Esophagus squamous epithelium (tissue), 5 donors: Measurements from ENCODE around the gene LIMS2. TPM values are rescaled to one million over a fixed set of nuclear protein-coding genes. Genes with fewer than 3 reads are reported as not detected.

Experiments
- DNase-seq: peaks from one replicate; lab custom pipeline; 2025; lab: John Stamatoyannopoulos, UW
- H3K27ac ChIP-seq, 4 donors: fragments of 200-600 bp; sonication (generic); one replicate each; pipeline ENCODE4 v1.5.1; 2016 to 2019; ENCODE audit warnings: mild to moderate bottlenecking in 1 of 4
- H3K27me3 ChIP-seq, 4 donors: fragments of 200-600 bp; sonication (generic); 1 replicate in 3 of 4; 2 replicates in 1 of 4; pipeline versions ENCODE4 v1.5.1 to v1.6.0; 2017 to 2021; ENCODE audit warnings: antibody characterized with exemption in 1 of 4
- H3K36me3 ChIP-seq, 3 donors: fragments of 200-600 bp; sonication (generic); one replicate each; pipeline ENCODE4 v1.5.1; 2016 to 2019
- H3K4me1 ChIP-seq, 3 donors: fragments of 200-600 bp; sonication (generic); one replicate each; pipeline ENCODE4 v1.5.1; 2017 to 2019
- H3K4me3 ChIP-seq, 4 donors: fragments of 200-600 bp; sonication (generic); 1 replicate in 3 of 4; 2 replicates in 1 of 4; pipeline ENCODE4 v1.5.1; 2016 to 2019; ENCODE audit warnings: mild to moderate bottlenecking in 2 of 4, moderate library complexity in 1 of 4
- H3K9me3 ChIP-seq, 3 donors: fragments of 200-600 bp; sonication (generic); one replicate each; pipeline ENCODE4 v1.5.1; 2016 to 2019
- POLR2A ChIP-seq, 4 donors: fragments of 450-650 bp; IDR thresholded peaks; one replicate each; pipeline ENCODE4 v1.6.1; 2017; ENCODE audit warnings: antibody characterized with exemption in 4 of 4, mild to moderate bottlenecking in 4 of 4, moderate library complexity in 3 of 4
- WGBS, 2 donors: methylation state at CpG; one replicate each; pipeline ENCODE4 v1.1.5; 2018; 5-methylcytosine and 5-hydroxymethylcytosine counted together
- intact Hi-C: fragments of 100-400 bp; cut with DNase I; formaldehyde crosslinking; loops from one replicate; pipeline ENCODE4 v1.15.0; 2022
- total RNA-seq, 4 donors: library from RNA; depleted of rRNA; stranded (reverse); fragments of >200 nt; gene quantifications; one replicate each; pipeline ENCODE4 v1.1.0, GENCODE V29; 2016
- TF ChIP-seq, protein P1 (sequence below), 6 experiments: fragments of 450-650 bp in 4 of 6; fragments of 200-600 bp in 2 of 6; sonication (generic) in 2 of 6; IDR thresholded peaks; one replicate each; pipeline ENCODE4 v1.5.1; 2016 to 2019; ENCODE audit warnings: antibody characterized with exemption in 6 of 6, mild to moderate bottlenecking in 4 of 6, moderate library complexity in 4 of 6
- donor health status: DM: yes; HTN: yes; CAD: no.

The LIMS2 gene
- total RNA-seq, 4 donors from 2014 or later, result 2.4 to 29.6 (median 5.9) TPM

DNA sequence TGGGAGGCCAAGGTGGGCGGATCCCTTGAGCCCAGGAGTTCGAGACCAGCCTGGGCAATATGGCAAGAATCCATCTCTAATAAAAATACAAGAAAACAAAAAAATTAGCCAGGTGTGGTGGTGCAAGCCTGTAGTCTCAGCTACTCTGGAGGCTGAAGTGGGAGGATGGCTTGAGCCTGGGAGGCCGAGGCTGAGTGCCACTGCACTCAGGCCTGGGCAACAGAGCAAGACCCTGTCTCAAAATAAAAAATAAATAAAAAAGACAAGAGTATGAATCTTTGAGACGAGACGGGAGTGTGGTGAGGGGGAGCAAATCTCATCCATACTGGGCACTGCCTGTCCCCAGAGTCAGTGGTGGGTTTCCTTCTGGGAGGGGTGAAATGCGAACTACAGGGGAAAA lies 17.2 kb downstream of the LIMS2 start:
- H3K4me1 ChIP-seq, result peaks cover 6 to 91% (median 55%) of the 10 kb centered on the region in 3 donors
- H3K27ac ChIP-seq, result peak overlapping the region in 3 of 4 donors; percentile 60 to 87 (median 78)
- DNase-seq, result no peak
- H3K4me3 ChIP-seq, result no peak overlapping the region
- H3K9me3 ChIP-seq, result no peaks in the 10 kb centered on the region
- TF ChIP-seq, protein P1, sequence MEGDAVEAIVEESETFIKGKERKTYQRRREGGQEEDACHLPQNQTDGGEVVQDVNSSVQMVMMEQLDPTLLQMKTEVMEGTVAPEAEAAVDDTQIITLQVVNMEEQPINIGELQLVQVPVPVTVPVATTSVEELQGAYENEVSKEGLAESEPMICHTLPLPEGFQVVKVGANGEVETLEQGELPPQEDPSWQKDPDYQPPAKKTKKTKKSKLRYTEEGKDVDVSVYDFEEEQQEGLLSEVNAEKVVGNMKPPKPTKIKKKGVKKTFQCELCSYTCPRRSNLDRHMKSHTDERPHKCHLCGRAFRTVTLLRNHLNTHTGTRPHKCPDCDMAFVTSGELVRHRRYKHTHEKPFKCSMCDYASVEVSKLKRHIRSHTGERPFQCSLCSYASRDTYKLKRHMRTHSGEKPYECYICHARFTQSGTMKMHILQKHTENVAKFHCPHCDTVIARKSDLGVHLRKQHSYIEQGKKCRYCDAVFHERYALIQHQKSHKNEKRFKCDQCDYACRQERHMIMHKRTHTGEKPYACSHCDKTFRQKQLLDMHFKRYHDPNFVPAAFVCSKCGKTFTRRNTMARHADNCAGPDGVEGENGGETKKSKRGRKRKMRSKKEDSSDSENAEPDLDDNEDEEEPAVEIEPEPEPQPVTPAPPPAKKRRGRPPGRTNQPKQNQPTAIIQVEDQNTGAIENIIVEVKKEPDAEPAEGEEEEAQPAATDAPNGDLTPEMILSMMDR (IDR thresholded peaks at IDR 0.05), result no peak
- no peak for TF ChIP-seq POLR2A (IDR thresholded peaks at IDR 0.05)
- peaks cover 0 to 23% (median 0%) of the 10 kb centered on the region in 3 donors for H3K36me3 ChIP-seq
- peaks cover 0 to 2% (median 0%) of the 10 kb centered on the region in 4 donors for H3K27me3 ChIP-seq
- 75 to 77% methylated on average over 6 of the region's 6 CpGs for WGBS, 2 donors
- intact Hi-C loops, result no loop called here

DNA sequence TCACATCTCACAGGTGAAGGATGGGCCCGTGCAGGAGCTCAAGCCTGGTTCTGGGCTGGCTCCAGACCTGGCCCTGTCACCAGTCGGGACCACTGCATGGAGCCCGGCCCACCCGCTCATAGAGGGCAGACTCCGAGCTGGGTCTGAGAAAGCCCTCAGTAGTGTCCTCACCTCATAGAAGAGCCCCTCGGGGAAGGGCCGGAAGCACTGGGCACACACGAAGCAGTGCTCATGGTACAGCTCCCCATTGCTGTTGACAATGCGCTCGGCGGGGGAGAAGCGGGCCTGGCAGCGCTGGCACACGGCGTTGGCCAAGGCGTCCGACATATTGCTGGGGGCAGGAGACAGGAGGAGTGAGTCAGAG lies 18.1 kb downstream of the LIMS2 start:
- Histone ChIP-seq H3K9me3 (no peaks in the 10 kb centered on the region), H3K27ac (peak overlapping the region in 3 of 4 donors; percentile 36 to 87 (median 78))
- intact Hi-C loops, result no loop called here

DNA sequence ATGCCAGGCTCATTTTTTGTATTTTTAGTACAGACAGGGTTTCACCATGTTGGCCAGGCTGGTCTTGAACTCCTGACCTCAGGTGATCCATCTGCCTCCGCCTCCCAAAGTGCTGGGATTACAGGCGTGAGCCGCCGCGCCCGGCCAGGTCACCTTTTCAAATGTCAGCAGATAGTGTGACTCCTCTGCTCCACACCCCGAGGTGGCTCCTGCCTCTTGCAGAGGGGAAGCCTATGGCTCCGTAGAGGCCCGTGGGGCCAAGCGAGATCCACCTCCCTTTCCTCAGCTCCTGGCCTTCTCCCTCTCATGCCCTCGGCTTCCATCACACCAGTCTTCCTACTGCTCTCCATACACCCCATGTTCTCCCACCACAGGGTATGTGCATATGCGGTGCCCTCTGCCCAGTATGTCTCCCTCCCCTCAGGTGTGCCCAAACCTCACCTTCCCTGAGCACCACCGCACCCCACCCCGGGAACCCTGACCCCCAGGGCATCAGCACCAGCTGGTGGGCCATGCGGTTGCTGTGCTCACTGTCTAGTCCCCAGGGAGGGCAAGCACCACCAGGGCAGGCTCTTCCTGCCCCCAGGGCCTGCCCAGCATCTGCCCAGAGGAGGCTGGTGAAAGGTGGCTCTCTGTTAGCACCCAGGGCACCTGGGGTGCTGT lies 18.6 kb downstream of the LIMS2 start:
- DNase-seq, result no peak
- H3K4me3 ChIP-seq, result no peak overlapping the region
- H3K4me1 ChIP-seq, result peaks cover under 1 to 89% (median 43%) of the 10 kb centered on the region in 3 donors
- H3K36me3 ChIP-seq, result peaks cover 0 to 23% (median 0%) of the 10 kb centered on the region in 3 donors
- intact Hi-C loops, result no loop called here
- TF ChIP-seq, protein P1 (IDR thresholded peaks at IDR 0.05), result no peak
- TF ChIP-seq POLR2A (IDR thresholded peaks at IDR 0.05), result no peak
- 78 to 80% methylated on average over 8 to 14 of the region's 15 CpGs for WGBS, 2 donors
- H3K27ac ChIP-seq, result peak overlapping the region in 3 of 4 donors; percentile 36 to 87 (median 78)
- H3K9me3 ChIP-seq, result no peaks in the 10 kb centered on the region
- H3K27me3 ChIP-seq, result no peaks in the 10 kb centered on the region

More for the DNA sequence above, 18.1 kb downstream of the LIMS2 start:
- no peak for TF ChIP-seq POLR2A (IDR thresholded peaks at IDR 0.05)
- TF ChIP-seq, protein P1 (IDR thresholded peaks at IDR 0.05), result no peak
- peaks cover 0 to 23% (median 0%) of the 10 kb centered on the region in 3 donors for H3K36me3 ChIP-seq
- peaks cover 6 to 91% (median 48%) of the 10 kb centered on the region in 3 donors for H3K4me1 ChIP-seq
- H3K4me3 ChIP-seq, result no peak overlapping the region
- no peak for DNase-seq
- no peaks in the 10 kb centered on the region for H3K27me3 ChIP-seq
- 62 to 77% methylated on average over 6 to 8 of the region's 17 CpGs for WGBS, 2 donors

DNA sequence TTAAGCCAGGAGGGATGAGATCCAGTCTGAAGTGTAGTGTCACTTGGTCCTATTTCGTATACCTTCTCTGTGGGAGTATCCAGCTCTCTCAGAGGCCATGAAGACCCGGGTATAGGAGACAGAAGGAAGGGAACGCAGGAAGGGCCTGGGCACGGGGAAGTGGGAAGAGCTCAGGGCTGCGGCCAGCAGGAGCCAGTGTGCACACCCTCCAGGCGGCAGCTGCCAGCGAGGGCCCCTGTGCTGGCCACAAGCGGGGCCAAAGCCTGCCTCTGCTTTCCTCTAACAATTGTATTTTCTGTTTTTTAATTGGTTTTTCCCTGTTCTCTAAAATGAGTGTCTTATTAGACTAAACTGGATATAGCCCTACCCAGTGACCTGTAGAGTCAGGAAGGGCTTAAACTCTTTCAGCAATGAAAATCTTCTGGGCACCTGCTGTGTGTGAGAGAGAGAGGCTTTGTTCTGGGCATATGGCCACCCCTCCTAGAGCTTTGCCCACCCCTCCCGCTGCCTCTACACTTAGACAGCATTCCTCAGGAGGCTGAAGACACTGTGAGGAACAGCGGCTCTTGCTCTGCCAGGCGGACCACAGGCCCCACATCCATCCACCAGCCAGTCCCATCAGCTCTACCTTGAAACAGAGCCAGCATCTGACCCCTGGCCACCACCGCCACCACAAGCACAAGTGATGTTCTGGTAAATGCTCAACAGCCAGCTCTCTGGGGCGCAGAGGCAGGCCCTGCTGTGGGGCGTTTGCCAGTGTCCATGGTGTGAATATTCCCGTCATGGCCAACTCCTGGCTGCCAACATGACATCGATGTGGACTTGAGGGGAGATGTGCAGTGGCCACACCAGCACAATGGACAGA lies 19.9 kb downstream of the LIMS2 start:
- DNase-seq, result no peak
- 73 to 82% methylated on average over 12 to 13 of the region's 16 CpGs for WGBS, 2 donors
- H3K9me3 ChIP-seq, result no peaks in the 10 kb centered on the region
- no peaks in the 10 kb centered on the region for H3K27me3 ChIP-seq
- no peak for TF ChIP-seq POLR2A (IDR thresholded peaks at IDR 0.05)
- TF ChIP-seq, protein P1 (IDR thresholded peaks at IDR 0.05), result no peak
- H3K36me3 ChIP-seq, result peaks cover 0 to 23% (median 0%) of the 10 kb centered on the region in 3 donors
- intact Hi-C loops, result no loop called here
- H3K27ac ChIP-seq, result peak overlapping the region in 3 of 4 donors; percentile 53 to 78 (median 63)
- no peak overlapping the region for H3K4me3 ChIP-seq
- H3K4me1 ChIP-seq, result peaks cover 0 to 88% (median 42%) of the 10 kb centered on the region in 3 donors
